Fibroblast of villous mesenchyme (primary cell): ENCODE measurements around the gene GPC1. TPM values are rescaled to one million over a fixed set of nuclear protein-coding genes. Genes with fewer than 3 reads are reported as not detected.

Experiments
- DNase-seq: peaks from one replicate; pipeline ENCODE4 v3.0.0-alpha.2; 2010; ENCODE audit warnings: low read depth
- H3K4me3 ChIP-seq: 2 replicates; pipeline ENCODE4 v1.5.1; 2011; ENCODE audit warnings: low read depth, mild to moderate bottlenecking, low read length
- total RNA-seq: library from RNA; depleted of rRNA; stranded (reverse); fragments of >200 nt; gene quantifications from 2 replicates; pipeline ENCODE4 v1.2.3, GENCODE V29; 2012
- TF ChIP-seq, protein P1 (sequence below): IDR thresholded peaks from 2 replicates; pipeline ENCODE4 v1.5.1; 2012; ENCODE audit warnings: low read depth, mild to moderate bottlenecking, low read length; ENCODE audit not compliant: insufficient read depth

The GPC1 gene
- total RNA-seq, 1 donor = 88.9 TPM

- no peak for DNase-seq
- TF ChIP-seq, protein P1, sequence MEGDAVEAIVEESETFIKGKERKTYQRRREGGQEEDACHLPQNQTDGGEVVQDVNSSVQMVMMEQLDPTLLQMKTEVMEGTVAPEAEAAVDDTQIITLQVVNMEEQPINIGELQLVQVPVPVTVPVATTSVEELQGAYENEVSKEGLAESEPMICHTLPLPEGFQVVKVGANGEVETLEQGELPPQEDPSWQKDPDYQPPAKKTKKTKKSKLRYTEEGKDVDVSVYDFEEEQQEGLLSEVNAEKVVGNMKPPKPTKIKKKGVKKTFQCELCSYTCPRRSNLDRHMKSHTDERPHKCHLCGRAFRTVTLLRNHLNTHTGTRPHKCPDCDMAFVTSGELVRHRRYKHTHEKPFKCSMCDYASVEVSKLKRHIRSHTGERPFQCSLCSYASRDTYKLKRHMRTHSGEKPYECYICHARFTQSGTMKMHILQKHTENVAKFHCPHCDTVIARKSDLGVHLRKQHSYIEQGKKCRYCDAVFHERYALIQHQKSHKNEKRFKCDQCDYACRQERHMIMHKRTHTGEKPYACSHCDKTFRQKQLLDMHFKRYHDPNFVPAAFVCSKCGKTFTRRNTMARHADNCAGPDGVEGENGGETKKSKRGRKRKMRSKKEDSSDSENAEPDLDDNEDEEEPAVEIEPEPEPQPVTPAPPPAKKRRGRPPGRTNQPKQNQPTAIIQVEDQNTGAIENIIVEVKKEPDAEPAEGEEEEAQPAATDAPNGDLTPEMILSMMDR = no peak
- no peak overlapping the region for H3K4me3 ChIP-seq
Observed at GRCh38 chr2:240439698-240440151, 4.3 kb downstream of the GPC1 start.

- H3K4me3 ChIP-seq = no peak overlapping the region
- DNase-seq = no peak
- TF ChIP-seq, protein P1 = no peak
Observed at GRCh38 chr2:240440251-240440650, 4.8 kb downstream of the GPC1 start.

DNA sequence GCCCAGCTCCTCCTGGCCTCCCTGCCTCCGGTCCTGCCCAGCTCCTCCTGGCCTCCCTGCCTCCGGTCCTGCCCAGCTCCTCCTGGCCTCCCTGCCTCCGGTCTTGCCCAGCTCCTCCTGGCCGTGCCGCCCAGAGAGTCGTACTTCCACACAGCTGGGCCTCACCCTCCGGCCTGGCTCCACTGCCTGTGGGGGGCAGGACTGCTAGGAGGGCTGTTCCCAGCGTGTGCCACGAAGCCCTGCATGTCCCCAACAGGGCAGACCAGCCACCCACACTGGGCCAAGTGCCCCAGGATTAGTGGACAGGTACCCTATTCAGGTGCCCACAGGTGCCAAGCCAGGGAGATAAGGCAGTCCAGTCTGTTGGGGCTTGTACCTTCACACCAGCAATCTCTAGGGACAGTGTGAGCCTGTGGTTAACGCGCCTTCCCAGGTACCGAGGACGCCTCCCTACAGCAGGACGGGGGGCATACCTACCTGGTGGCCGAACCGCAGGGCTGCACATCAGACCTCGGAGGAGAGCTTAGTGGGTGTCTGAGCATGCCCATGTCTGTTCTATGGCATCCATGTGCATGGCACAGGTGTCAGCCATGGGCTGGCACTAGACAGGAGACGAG, 5.3 kb downstream of the GPC1 start:
- no peak overlapping the region for H3K4me3 ChIP-seq
- TF ChIP-seq, protein P1 = no peak
- DNase-seq = no peak

DNA sequence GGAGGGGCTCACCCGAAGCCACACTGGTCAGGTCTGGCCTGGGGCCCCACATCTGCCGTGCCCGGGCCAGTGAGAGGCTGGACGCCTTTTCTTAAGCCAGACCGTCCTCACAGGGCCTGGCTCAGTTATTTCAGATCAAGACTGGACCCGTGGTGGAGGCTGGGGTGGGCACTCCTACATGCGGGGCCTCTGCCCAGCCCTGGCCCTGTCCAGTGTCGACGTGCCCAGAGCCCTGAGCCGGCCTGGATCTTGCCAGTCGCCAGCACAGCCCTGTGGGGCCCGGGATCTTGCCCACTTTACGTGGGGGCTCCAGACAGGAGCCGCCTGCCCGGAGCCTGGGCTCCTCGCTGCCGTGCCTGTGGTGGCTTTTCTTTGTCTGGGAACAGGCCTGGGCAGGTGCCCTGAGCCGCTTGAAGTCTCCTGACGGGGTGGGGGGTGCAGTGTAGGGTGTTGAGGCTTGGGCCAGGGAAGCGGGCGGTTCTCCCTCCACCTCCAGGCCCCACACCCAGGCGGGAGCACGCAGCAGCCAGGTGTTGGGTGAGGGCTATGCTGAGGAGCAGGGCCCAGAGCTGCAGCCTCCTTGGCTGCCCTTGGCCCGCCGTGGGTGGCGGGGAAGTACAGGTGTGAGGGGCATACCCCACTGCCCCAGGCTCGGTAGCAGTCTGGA, 6.0 kb downstream of the GPC1 start:
- TF ChIP-seq, protein P1 = no peak
- DNase-seq = no peak
- no peak overlapping the region for H3K4me3 ChIP-seq

DNA sequence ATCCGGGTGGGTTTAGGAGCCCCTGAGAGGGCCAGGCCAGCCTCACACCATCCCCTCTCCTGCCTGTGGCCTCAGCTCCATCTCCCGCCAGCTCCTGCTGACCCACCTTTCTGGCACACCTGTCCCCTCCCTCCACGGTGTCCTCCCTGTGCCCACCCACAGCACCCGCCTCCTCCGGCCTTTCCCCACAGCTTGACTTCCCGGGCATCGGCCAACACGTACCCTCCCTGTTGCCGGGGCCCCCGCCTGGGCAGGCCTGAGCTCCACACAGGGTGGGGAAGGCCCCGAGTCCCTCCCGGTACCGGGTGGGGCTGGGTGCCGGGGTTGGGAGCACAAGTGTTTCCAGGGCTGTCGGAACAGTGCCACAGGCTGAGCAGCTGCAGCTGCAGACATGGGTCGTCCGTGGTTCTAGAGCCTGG, 6.5 kb downstream of the GPC1 start:
- TF ChIP-seq, protein P1 = no peak
- no peak for DNase-seq
- H3K4me3 ChIP-seq = no peak overlapping the region

DNA sequence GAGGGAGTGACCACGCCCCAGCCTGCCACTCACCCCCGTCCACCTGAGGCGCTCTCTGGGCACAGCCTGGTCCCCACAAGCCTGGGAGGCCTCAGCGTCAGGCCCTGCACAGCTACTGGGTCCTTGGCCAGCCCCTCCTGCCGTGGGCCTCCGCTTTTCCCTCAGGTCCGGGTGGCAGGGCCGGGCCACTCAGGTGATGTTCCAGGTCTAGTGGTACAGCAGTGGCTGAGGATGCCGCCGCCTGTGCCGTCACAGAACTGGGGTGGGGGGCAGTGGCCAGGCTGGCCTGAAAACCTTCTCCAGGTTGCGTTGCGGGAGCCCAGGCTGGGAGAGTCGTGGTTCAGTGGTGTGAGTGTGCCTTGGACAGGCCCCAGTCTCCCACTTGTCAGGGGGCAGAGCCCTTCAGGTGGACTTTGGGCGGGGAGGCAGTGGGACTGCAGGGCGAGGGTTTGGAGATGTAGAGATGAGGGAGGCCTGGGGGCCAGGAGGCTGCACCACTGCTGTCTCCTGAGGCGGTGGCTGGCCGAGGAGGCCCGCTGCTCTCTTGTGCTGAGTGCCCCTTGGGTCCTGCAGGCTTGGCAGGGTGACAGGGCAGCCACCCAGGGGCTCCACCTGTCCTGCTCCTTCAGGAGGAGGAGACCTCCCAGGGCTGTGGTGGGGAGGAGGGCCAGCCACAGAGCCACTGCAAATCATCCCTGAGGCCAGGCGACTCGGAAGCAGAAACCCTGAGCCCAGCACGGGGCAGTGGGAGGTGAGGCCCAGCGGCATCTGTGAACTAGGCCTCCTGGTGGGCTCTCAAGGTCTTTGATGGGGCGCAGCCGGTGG, 7.6 kb downstream of the GPC1 start:
- TF ChIP-seq, protein P1 = no peak
- DNase-seq = no peak
- H3K4me3 ChIP-seq = no peak overlapping the region
